ENCODE data around the gene MGAT4C. TPM values are rescaled to one million over a fixed set of nuclear protein-coding genes. Genes with fewer than 3 reads are reported as not detected.

The MGAT4C gene
- total RNA-seq, 5 donors from 2014 or later (not counting 1 experiment from before 2014, with no cell fraction given) = not detected

DNA sequence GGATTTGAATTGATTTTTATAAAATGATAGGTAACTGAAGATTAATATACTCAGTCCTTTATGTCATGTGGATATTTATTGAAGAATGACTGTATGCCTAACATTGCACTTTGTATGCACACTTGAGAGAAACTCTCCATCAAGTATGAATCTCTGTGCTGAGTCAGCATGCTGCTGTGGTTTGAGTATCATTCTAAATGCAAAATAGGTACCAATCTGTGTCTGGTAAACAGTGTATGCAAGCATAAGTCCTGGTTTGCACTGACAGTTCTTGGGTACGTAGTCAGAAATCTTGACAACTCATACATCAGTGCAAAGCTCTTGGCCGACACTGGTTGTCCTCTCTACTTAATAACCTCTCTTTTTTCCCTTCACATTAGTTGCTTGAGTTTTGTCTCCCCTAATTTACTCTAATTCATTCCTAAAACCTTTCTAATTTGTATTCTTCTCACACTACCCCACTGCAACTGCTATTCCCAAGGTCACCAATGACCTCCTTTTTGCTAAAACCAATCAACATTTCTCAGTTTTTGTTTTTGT lies 21.8 kb downstream of the MGAT4C start:
- Mint-ChIP-seq H3K9me3 (peaks cover 0 to 6% (median 3%) of the 10 kb centered on the region in 3 donors), H3K27me3 (no peaks in the 10 kb centered on the region), H3K36me3 (no peaks in the 10 kb centered on the region), H3K27ac (no peak overlapping the region), H3K4me1 (no peaks in the 10 kb centered on the region), H3K4me3 (no peak overlapping the region)
- no peaks in the 10 kb centered on the region for H3K9me3 ChIP-seq
- H3K27ac ChIP-seq (ENCODE audit: low read length) = no peak overlapping the region
- no peak overlapping the region for H3K4me3 ChIP-seq (ENCODE audit: control insufficient read depth in 1 of 2, extremely low read depth in 1 of 2, low read length in 1 of 2)
- H3K4me1 ChIP-seq (ENCODE audit: control insufficient read depth in 1 of 2, extremely low read depth in 1 of 2, insufficient read depth in 2 of 2, low read length in 2 of 2) = no peaks in the 10 kb centered on the region
- H3K27me3 ChIP-seq (replicated peaks in 1 of 2; ENCODE audit: control insufficient read depth in 2 of 2, extremely low read depth in 1 of 2, insufficient read depth in 2 of 2, low read length in 1 of 2) = no peaks in the 10 kb centered on the region
- ChIA-PET CTCF (no interaction called here), POLR2A (no interaction called here)
- no peaks in the 10 kb centered on the region for H3K36me3 ChIP-seq (ENCODE audit: control insufficient read depth in 2 of 2, extremely low read depth in 1 of 2, insufficient read depth in 1 of 2, low read length in 1 of 2)
- ATAC-seq (replicated peaks in 1 of 4) (no peak), DNase-seq (no peak)
- WGBS (ENCODE audit: insufficient coverage) = 97% methylated on average over 2 of the region's 2 CpGs

DNA sequence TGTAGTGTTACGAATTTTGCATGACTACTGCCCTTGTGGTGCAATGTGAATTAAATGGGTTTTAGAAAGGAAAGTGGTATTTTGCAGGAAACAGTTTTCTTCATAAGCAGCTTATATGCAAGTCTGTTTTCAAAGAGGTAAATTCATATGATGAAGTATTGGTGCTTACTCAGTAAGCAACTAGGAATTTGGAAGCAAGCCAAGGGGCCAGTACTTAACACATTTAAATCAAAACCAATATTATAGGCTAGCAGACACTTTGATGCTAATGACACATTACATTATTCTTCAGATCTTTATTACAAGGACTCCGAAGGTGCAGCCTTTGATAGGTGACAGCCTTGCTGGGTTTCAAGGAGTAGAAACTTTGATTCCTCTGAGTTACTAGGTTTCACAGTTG lies 23.1 kb downstream of the MGAT4C start:
- no peaks in the 10 kb centered on the region for H3K4me1 Mint-ChIP-seq
- POLR2A ChIA-PET = no interaction called here
- no peaks in the 10 kb centered on the region for H3K9me3 ChIP-seq
- no peaks in the 10 kb centered on the region for H3K36me3 ChIP-seq (ENCODE audit: control insufficient read depth in 2 of 2, extremely low read depth in 1 of 2, insufficient read depth in 1 of 2, low read length in 1 of 2)
- no peaks in the 10 kb centered on the region for H3K27me3 Mint-ChIP-seq
- no peak overlapping the region for H3K27ac ChIP-seq (ENCODE audit: low read length)
- H3K4me1 ChIP-seq (ENCODE audit: control insufficient read depth in 1 of 2, extremely low read depth in 1 of 2, insufficient read depth in 2 of 2, low read length in 2 of 2) = no peaks in the 10 kb centered on the region
- DNase-seq (no peak), ATAC-seq (replicated peaks in 1 of 4) (no peak)
- no peak overlapping the region for H3K4me3 ChIP-seq (ENCODE audit: control insufficient read depth in 1 of 2, extremely low read depth in 1 of 2, low read length in 1 of 2)
- peaks cover 2 to 6% (median 6%) of the 10 kb centered on the region in 3 donors for H3K9me3 Mint-ChIP-seq
- no peaks in the 10 kb centered on the region for H3K36me3 Mint-ChIP-seq
- CTCF ChIA-PET = no interaction called here
- no peaks in the 10 kb centered on the region for H3K27me3 ChIP-seq (replicated peaks in 1 of 2; ENCODE audit: control insufficient read depth in 2 of 2, extremely low read depth in 1 of 2, insufficient read depth in 2 of 2, low read length in 1 of 2)
- WGBS (ENCODE audit: insufficient coverage) = 33% methylated on average over 1 of the region's 2 CpGs
- H3K4me3 Mint-ChIP-seq = no peak overlapping the region
- H3K27ac Mint-ChIP-seq = no peak overlapping the region

- Mint-ChIP-seq H3K4me3 (no peak overlapping the region), H3K36me3 (no peaks in the 10 kb centered on the region), H3K27ac (no peak overlapping the region), H3K4me1 (no peaks in the 10 kb centered on the region), H3K9me3 (peaks cover 4 to 13% (median 6%) of the 10 kb centered on the region in 3 donors), H3K27me3 (no peaks in the 10 kb centered on the region)
- Histone ChIP-seq H3K9me3 (no peaks in the 10 kb centered on the region), H3K27me3 (replicated peaks in 1 of 2; ENCODE audit: control insufficient read depth in 2 of 2, extremely low read depth in 1 of 2, insufficient read depth in 2 of 2, low read length in 1 of 2) (no peaks in the 10 kb centered on the region), H3K36me3 (ENCODE audit: control insufficient read depth in 2 of 2, extremely low read depth in 1 of 2, insufficient read depth in 1 of 2, low read length in 1 of 2) (no peaks in the 10 kb centered on the region), H3K4me1 (ENCODE audit: control insufficient read depth in 1 of 2, extremely low read depth in 1 of 2, insufficient read depth in 2 of 2, low read length in 2 of 2) (no peaks in the 10 kb centered on the region), H3K4me3 (ENCODE audit: control insufficient read depth in 1 of 2, extremely low read depth in 1 of 2, low read length in 1 of 2) (no peak overlapping the region), H3K27ac (ENCODE audit: low read length) (no peak overlapping the region)
- CTCF ChIA-PET = no interaction called here
- WGBS (ENCODE audit: insufficient coverage) = no CpG with 5 or more reads among the region's 8 CpGs
- POLR2A ChIA-PET = no interaction called here
- DNase-seq (no peak), ATAC-seq (replicated peaks in 1 of 4) (no peak)
Measured at GRCh38 chr12:86230516-86231146, 25.6 kb downstream of the MGAT4C start.

GRCh38 chr12:86229772-86230171 lies 26.4 kb downstream of the MGAT4C start:
- Histone ChIP-seq H3K4me1 (ENCODE audit: control insufficient read depth in 1 of 2, extremely low read depth in 1 of 2, insufficient read depth in 2 of 2, low read length in 2 of 2) (no peaks in the 10 kb centered on the region), H3K27ac (ENCODE audit: low read length) (no peak overlapping the region), H3K9me3 (no peaks in the 10 kb centered on the region), H3K4me3 (ENCODE audit: control insufficient read depth in 1 of 2, extremely low read depth in 1 of 2, low read length in 1 of 2) (no peak overlapping the region), H3K27me3 (replicated peaks in 1 of 2; ENCODE audit: control insufficient read depth in 2 of 2, extremely low read depth in 1 of 2, insufficient read depth in 2 of 2, low read length in 1 of 2) (no peaks in the 10 kb centered on the region), H3K36me3 (ENCODE audit: control insufficient read depth in 2 of 2, extremely low read depth in 1 of 2, insufficient read depth in 1 of 2, low read length in 1 of 2) (no peaks in the 10 kb centered on the region)
- no peak for DNase-seq
- Mint-ChIP-seq H3K36me3 (no peaks in the 10 kb centered on the region), H3K4me1 (no peaks in the 10 kb centered on the region), H3K27me3 (no peaks in the 10 kb centered on the region), H3K9me3 (peaks cover 0 to 14% (median 4%) of the 10 kb centered on the region in 3 donors), H3K27ac (no peak overlapping the region), H3K4me3 (no peak overlapping the region)
- ChIA-PET POLR2A (no interaction called here), CTCF (interaction anchor here in 1 of 2 donors (0.6 kb wide), 1 partner anchor 371 kb away, joined by 3 read pairs; no protein-coding TSS in a partner anchor)
- ATAC-seq (replicated peaks in 1 of 4) = no peak
- WGBS (ENCODE audit: insufficient coverage) = no CpG with 5 or more reads among the region's 2 CpGs

GRCh38 chr12:86228656-86229055 lies 27.5 kb downstream of the MGAT4C start:
- Histone ChIP-seq H3K4me1 (ENCODE audit: control insufficient read depth in 1 of 2, extremely low read depth in 1 of 2, insufficient read depth in 2 of 2, low read length in 2 of 2) (no peaks in the 10 kb centered on the region), H3K4me3 (ENCODE audit: control insufficient read depth in 1 of 2, extremely low read depth in 1 of 2, low read length in 1 of 2) (no peak overlapping the region), H3K36me3 (ENCODE audit: control insufficient read depth in 2 of 2, extremely low read depth in 1 of 2, insufficient read depth in 1 of 2, low read length in 1 of 2) (no peaks in the 10 kb centered on the region), H3K27ac (ENCODE audit: low read length) (no peak overlapping the region), H3K27me3 (replicated peaks in 1 of 2; ENCODE audit: control insufficient read depth in 2 of 2, extremely low read depth in 1 of 2, insufficient read depth in 2 of 2, low read length in 1 of 2) (no peaks in the 10 kb centered on the region), H3K9me3 (no peaks in the 10 kb centered on the region)
- Mint-ChIP-seq H3K36me3 (no peaks in the 10 kb centered on the region), H3K4me1 (no peaks in the 10 kb centered on the region), H3K9me3 (peaks cover 0 to 19% (median 4%) of the 10 kb centered on the region in 3 donors), H3K27ac (no peak overlapping the region), H3K27me3 (no peaks in the 10 kb centered on the region), H3K4me3 (no peak overlapping the region)
- ChIA-PET CTCF (no interaction called here), POLR2A (interaction anchor here in 1 of 2 donors (0.6 kb wide), 1 partner anchor 1009 kb away, joined by 3 read pairs; no protein-coding TSS in a partner anchor)
- DNase-seq = no peak
- no peak for ATAC-seq (replicated peaks in 1 of 4)

- ChIA-PET POLR2A (interaction anchor here in 1 of 2 donors (0.7 kb wide), 1 partner anchor 13 kb away, joined by 5 read pairs; no protein-coding TSS in a partner anchor), CTCF (interaction anchor here in 1 of 2 donors (0.7 kb wide), 1 partner anchor 1173 kb away, joined by 4 read pairs; no protein-coding TSS in a partner anchor)
- ATAC-seq (replicated peaks in 1 of 4) (no peak), DNase-seq (no peak)
- Histone ChIP-seq H3K36me3 (ENCODE audit: control insufficient read depth in 2 of 2, extremely low read depth in 1 of 2, insufficient read depth in 1 of 2, low read length in 1 of 2) (no peaks in the 10 kb centered on the region), H3K27ac (ENCODE audit: low read length) (no peak overlapping the region), H3K27me3 (replicated peaks in 1 of 2; ENCODE audit: control insufficient read depth in 2 of 2, extremely low read depth in 1 of 2, insufficient read depth in 2 of 2, low read length in 1 of 2) (no peaks in the 10 kb centered on the region), H3K4me1 (ENCODE audit: control insufficient read depth in 1 of 2, extremely low read depth in 1 of 2, insufficient read depth in 2 of 2, low read length in 2 of 2) (no peaks in the 10 kb centered on the region), H3K9me3 (no peaks in the 10 kb centered on the region), H3K4me3 (ENCODE audit: control insufficient read depth in 1 of 2, extremely low read depth in 1 of 2, low read length in 1 of 2) (no peak overlapping the region)
- peaks cover 0 to 16% (median 4%) of the 10 kb centered on the region in 3 donors for H3K9me3 Mint-ChIP-seq
- WGBS (ENCODE audit: insufficient coverage) = no CpG with 5 or more reads among the region's 3 CpGs
- no peak overlapping the region for H3K4me3 Mint-ChIP-seq
- no peaks in the 10 kb centered on the region for H3K36me3 Mint-ChIP-seq
- H3K4me1 Mint-ChIP-seq = no peaks in the 10 kb centered on the region
- no peaks in the 10 kb centered on the region for H3K27me3 Mint-ChIP-seq
- no peak overlapping the region for H3K27ac Mint-ChIP-seq
Measured at GRCh38 chr12:86226481-86226880, 29.7 kb downstream of the MGAT4C start.

Data from T-cell (primary cell).